A204.1 (cell line): ENCODE data around the gene CHST13.
"Not testable (repeated sequence)": the region's sequence is repeated elsewhere in the genome, so short reads cannot be mapped to it uniquely, and the experiment has no call there.

Experiments used
- FAIRE-seq: peaks from 2 replicates; lab custom pipeline; 2012; peaks lifted over from hg19 to GRCh38; lab: Jason Lieb, UNC

The CHST13 gene

GRCh38 chr3:126555795-126556636, 32.1 kb downstream of the CHST13 start:
- FAIRE-seq, result no peak

GRCh38 chr3:126556637-126557414, 32.9 kb downstream of the CHST13 start:
- no peak for FAIRE-seq

- no peak for FAIRE-seq
Observed at GRCh38 chr3:126557415-126557745, 33.4 kb downstream of the CHST13 start.

GRCh38 chr3:126557761-126558160, 33.8 kb downstream of the CHST13 start:
- no peak for FAIRE-seq

- FAIRE-seq, result no peak
Observed at GRCh38 chr3:126558336-126559071, 34.5 kb downstream of the CHST13 start, which contains the start of gene C3orf22. TSS of gene C3orf22 (minus strand) at chr3:126558932. CDS start at chr3:126553390, 5,542 bp downstream.

- FAIRE-seq, result no peak
Observed at GRCh38 chr3:126562737-126563276, 38.9 kb downstream of the CHST13 start.

- FAIRE-seq, result no peak
Observed at GRCh38 chr3:126567696-126568438, 43.9 kb downstream of the CHST13 start.

GRCh38 chr3:126568776-126569342, 44.9 kb downstream of the CHST13 start:
- FAIRE-seq, result no peak

- FAIRE-seq, result no peak
Observed at GRCh38 chr3:126569390-126569975, 45.5 kb downstream of the CHST13 start.

- FAIRE-seq, result no peak
Observed at GRCh38 chr3:126570103-126570541, 46.2 kb downstream of the CHST13 start.

GRCh38 chr3:126571078-126571477, 47.1 kb downstream of the CHST13 start:
- FAIRE-seq, result no peak

- no peak for FAIRE-seq
Observed at GRCh38 chr3:126573492-126574117, 49.6 kb downstream of the CHST13 start.

- FAIRE-seq, result no peak
Observed at GRCh38 chr3:126577261-126577660, 53.3 kb downstream of the CHST13 start.

- FAIRE-seq, result no peak
Observed at GRCh38 chr3:126578702-126579101, 54.7 kb downstream of the CHST13 start.

- no peak for FAIRE-seq
Observed at GRCh38 chr3:126580746-126581145, 56.8 kb downstream of the CHST13 start.

GRCh38 chr3:126581569-126581968, 57.6 kb downstream of the CHST13 start:
- no peak for FAIRE-seq

GRCh38 chr3:126582311-126582710, 58.4 kb downstream of the CHST13 start:
- no peak for FAIRE-seq

GRCh38 chr3:126591515-126591914, 67.6 kb downstream of the CHST13 start:
- FAIRE-seq, result not testable (repeated sequence)
